Mesenchymal stem cell (in vitro differentiated cells and primary cell): ENCODE measurements around the gene C10orf67.

Experiments
- DNase-seq: peaks from one replicate; pipeline ENCODE4 v3.0.0-alpha.2; 2013
- H2AFZ ChIP-seq: one replicate; pipeline ENCODE4 v1.6.1; 2013; ENCODE audit warnings: low read depth, mild to moderate bottlenecking, control low read depth, inconsistent platforms, low read length, moderate library complexity
- H2AK5ac ChIP-seq: 2 replicates; pipeline ENCODE4 v1.6.1; 2013; ENCODE audit warnings: low read length, moderate library complexity, mild to moderate bottlenecking, inconsistent platforms; ENCODE audit not compliant: severe bottlenecking
- H2BK120ac ChIP-seq: one replicate; pipeline ENCODE4 v1.6.1; 2013; ENCODE audit warnings: low read depth, mild to moderate bottlenecking, inconsistent platforms, low read length, moderate library complexity
- H2BK12ac ChIP-seq, 2 experiments: one replicate each; pipeline ENCODE4 v1.6.1; 2013; ENCODE audit warnings: inconsistent platforms in 2 of 2, low read length in 2 of 2, mild to moderate bottlenecking in 2 of 2, moderate library complexity in 2 of 2, control low read depth in 1 of 2
- H2BK15ac ChIP-seq: one replicate; pipeline ENCODE4 v1.6.1; 2013; ENCODE audit warnings: mild to moderate bottlenecking, low read depth, inconsistent platforms; ENCODE audit not compliant: poor library complexity, severe bottlenecking
- H2BK5ac ChIP-seq: 2 replicates; pipeline ENCODE4 v1.6.1; 2013; ENCODE audit warnings: low read depth, mild to moderate bottlenecking, low read length, control low read depth, inconsistent platforms; ENCODE audit not compliant: poor library complexity, severe bottlenecking
- H3K14ac ChIP-seq, 2 experiments: one replicate each; pipeline ENCODE4 v1.6.1; 2013; ENCODE audit warnings: inconsistent platforms in 2 of 2, low read length in 2 of 2, control low read depth in 1 of 2, mild to moderate bottlenecking in 1 of 2, moderate library complexity in 1 of 2
- H3K18ac ChIP-seq, 2 experiments: one replicate each; pipeline ENCODE4 v1.6.1; 2013; ENCODE audit warnings: inconsistent platforms in 2 of 2, low read length in 2 of 2, control low read depth in 1 of 2, low read depth in 1 of 2, mild to moderate bottlenecking in 1 of 2
- H3K23ac ChIP-seq, 2 experiments: one replicate each; pipeline ENCODE4 v1.6.1; 2013; ENCODE audit warnings: inconsistent platforms in 2 of 2, low read length in 2 of 2, mild to moderate bottlenecking in 2 of 2, moderate library complexity in 2 of 2, control low read depth in 1 of 2
- H3K27ac ChIP-seq: 2 replicates; pipeline ENCODE4 v1.5.1; 2013; ENCODE audit warnings: mild to moderate bottlenecking, moderate library complexity, low read length, control low read depth, inconsistent platforms; ENCODE audit not compliant: poor library complexity, severe bottlenecking
- H3K27me3 ChIP-seq, 2 experiments: 2 replicates each; pipeline versions ENCODE4 v1.6.1 to v1.7.0; 2013; ENCODE audit warnings: low read length in 2 of 2, mild to moderate bottlenecking in 2 of 2, moderate library complexity in 2 of 2, control low read depth in 1 of 2, inconsistent platforms in 1 of 2; ENCODE audit not compliant: control insufficient read depth in 1 of 2, insufficient read depth in 1 of 2
- H3K36me3 ChIP-seq, 2 experiments: 2 replicates each; pipeline versions ENCODE4 v1.6.1 to v1.7.0; 2013; ENCODE audit warnings: low read length in 2 of 2, control low read depth in 1 of 2, inconsistent platforms in 1 of 2, low read depth in 1 of 2, mild to moderate bottlenecking in 1 of 2; ENCODE audit not compliant: insufficient read depth in 2 of 2, control insufficient read depth in 1 of 2
- H3K4ac ChIP-seq, 2 experiments: one replicate each; pipeline ENCODE4 v1.6.1; 2013; ENCODE audit warnings: inconsistent platforms in 2 of 2, low read length in 2 of 2, mild to moderate bottlenecking in 2 of 2, moderate library complexity in 2 of 2, control low read depth in 1 of 2, low read depth in 1 of 2
- H3K4me1 ChIP-seq: 2 replicates; pipeline ENCODE4 v1.6.1; 2013; ENCODE audit warnings: low read depth, low read length, control low read depth; ENCODE audit not compliant: control insufficient read depth, insufficient read depth
- H3K4me2 ChIP-seq: 2 replicates; pipeline ENCODE4 v1.6.1; 2013; ENCODE audit warnings: low read length, mild to moderate bottlenecking, inconsistent platforms; ENCODE audit not compliant: poor library complexity, severe bottlenecking
- H3K4me3 ChIP-seq, 2 experiments: 2 replicates each; pipeline versions ENCODE4 v1.5.1 to v1.7.0; 2013; ENCODE audit warnings: low read length in 2 of 2, mild to moderate bottlenecking in 2 of 2, control low read depth in 1 of 2, low read depth in 1 of 2; ENCODE audit not compliant: insufficient read depth in 1 of 2
- H3K79me1 ChIP-seq: replicated peaks from 2 replicates; pipeline ENCODE4 v1.6.1; 2013; ENCODE audit warnings: mild to moderate bottlenecking, control low read depth, low read length, inconsistent platforms; ENCODE audit not compliant: poor library complexity, severe bottlenecking
- H3K9ac ChIP-seq: 2 replicates; pipeline ENCODE4 v1.7.0; 2013; ENCODE audit warnings: mild to moderate bottlenecking, low read length, moderate library complexity
- H3K9me3 ChIP-seq: 2 replicates; pipeline ENCODE4 v1.7.0; 2013; ENCODE audit warnings: mild to moderate bottlenecking, low read length; ENCODE audit not compliant: control insufficient read depth
- H4K8ac ChIP-seq: one replicate; pipeline ENCODE4 v1.6.1; 2013; ENCODE audit warnings: inconsistent platforms, mild to moderate bottlenecking, low read length, moderate library complexity
- H4K91ac ChIP-seq: one replicate; pipeline ENCODE4 v1.6.1; 2013; ENCODE audit warnings: mild to moderate bottlenecking, low read length, inconsistent platforms
- WGBS: methylation state at CpG from one replicate; pipeline ENCODE4 v1.1.7; 2013; ENCODE audit warnings: mixed read lengths; 5-methylcytosine and 5-hydroxymethylcytosine counted together

C10orf67 gene

DNA sequence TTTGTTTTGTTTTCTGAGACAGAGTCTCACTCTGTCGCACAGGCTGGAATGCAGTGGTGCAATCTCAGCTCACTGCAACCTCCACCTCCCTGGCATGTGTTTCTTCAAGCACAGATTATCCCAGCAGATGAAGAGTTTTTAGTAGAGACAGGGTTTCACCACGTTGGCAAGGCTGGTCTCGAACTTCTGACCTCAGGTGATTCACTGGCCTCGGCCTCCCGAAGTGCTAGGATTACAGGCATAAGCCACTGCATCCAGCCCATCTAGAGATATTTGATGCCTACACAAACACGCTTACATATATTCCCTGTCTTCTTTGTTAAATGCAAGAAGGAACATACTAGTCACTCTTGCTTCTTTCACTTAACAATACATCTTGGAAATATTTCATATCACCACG is 158.4 kb downstream of the C10orf67 start:
- Histone ChIP-seq H2AK5ac (no peak overlapping the region), H3K4ac (no peak overlapping the region), H2BK12ac (no peak overlapping the region), H3K18ac (no peak overlapping the region), H3K4me1 (peaks cover 7% of the 10 kb centered on the region), H3K27ac (no peak overlapping the region), H2BK15ac (no peak overlapping the region), H3K36me3 (no peaks in the 10 kb centered on the region), H3K9me3 (no peaks in the 10 kb centered on the region), H3K79me1 (no peaks in the 10 kb centered on the region), H4K91ac (no peak overlapping the region), H3K23ac (no peak overlapping the region), H4K8ac (no peak overlapping the region), H3K4me2 (no peak overlapping the region), H2BK5ac (no peak overlapping the region), H3K9ac (no peak overlapping the region), H2AFZ (no peak overlapping the region), H3K27me3 (peaks cover 48 to 59% of the 10 kb centered on the region in 2 experiments), H2BK120ac (no peak overlapping the region), H3K14ac (no peak overlapping the region), H3K4me3 (no peak overlapping the region)
- DNase-seq = no peak
- WGBS = 50% methylated on average over 7 of the region's 7 CpGs

DNA sequence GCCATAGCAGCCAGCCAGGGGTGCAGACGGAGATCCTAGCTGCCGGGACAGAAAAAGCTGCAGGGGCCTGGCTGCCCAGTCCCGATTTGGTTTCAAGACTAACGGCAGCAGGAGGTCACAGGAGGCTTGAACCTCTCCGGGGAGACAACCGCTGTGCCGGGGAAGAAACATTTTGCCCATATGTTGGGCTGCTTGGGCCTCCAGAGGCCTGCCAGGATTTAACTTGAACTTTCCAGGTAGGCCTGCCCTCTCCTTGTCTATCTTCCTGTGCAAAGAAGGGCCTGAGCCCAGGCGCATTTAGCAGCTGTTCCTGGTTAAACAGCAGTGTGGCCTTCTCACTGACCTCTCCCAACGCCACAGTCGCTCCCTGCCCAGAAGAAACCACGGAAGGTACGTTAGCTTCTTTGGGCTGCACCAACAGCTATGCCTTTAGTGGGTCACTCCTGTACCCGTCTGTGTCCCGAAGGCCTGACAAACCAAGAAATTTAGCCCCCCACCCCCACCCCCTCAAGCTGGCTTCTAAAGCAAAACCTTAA is 169.6 kb downstream of the C10orf67 start:
- H3K4me3 ChIP-seq = no peak overlapping the region
- H2BK15ac ChIP-seq = no peak overlapping the region
- no peak overlapping the region for H3K23ac ChIP-seq
- H2BK120ac ChIP-seq = no peak overlapping the region
- H3K27me3 ChIP-seq = peaks cover 69 to 75% of the 10 kb centered on the region in 2 experiments
- no peaks in the 10 kb centered on the region for H3K79me1 ChIP-seq
- H3K14ac ChIP-seq = no peak overlapping the region
- no peak overlapping the region for H3K27ac ChIP-seq
- no peak overlapping the region for H2AK5ac ChIP-seq
- no peak overlapping the region for H2AFZ ChIP-seq
- H3K4ac ChIP-seq = no peak overlapping the region
- H3K9ac ChIP-seq = no peak overlapping the region
- H3K18ac ChIP-seq = no peak overlapping the region
- H2BK5ac ChIP-seq = no peak overlapping the region
- DNase-seq = no peak
- no peak overlapping the region for H4K91ac ChIP-seq
- 21% methylated on average over 14 of the region's 14 CpGs for WGBS
- peaks cover 10% of the 10 kb centered on the region for H3K4me1 ChIP-seq
- no peak overlapping the region for H4K8ac ChIP-seq
- no peaks in the 10 kb centered on the region for H3K36me3 ChIP-seq
- H2BK12ac ChIP-seq = no peak overlapping the region
- H3K9me3 ChIP-seq = no peaks in the 10 kb centered on the region
- H3K4me2 ChIP-seq = no peak overlapping the region

DNA sequence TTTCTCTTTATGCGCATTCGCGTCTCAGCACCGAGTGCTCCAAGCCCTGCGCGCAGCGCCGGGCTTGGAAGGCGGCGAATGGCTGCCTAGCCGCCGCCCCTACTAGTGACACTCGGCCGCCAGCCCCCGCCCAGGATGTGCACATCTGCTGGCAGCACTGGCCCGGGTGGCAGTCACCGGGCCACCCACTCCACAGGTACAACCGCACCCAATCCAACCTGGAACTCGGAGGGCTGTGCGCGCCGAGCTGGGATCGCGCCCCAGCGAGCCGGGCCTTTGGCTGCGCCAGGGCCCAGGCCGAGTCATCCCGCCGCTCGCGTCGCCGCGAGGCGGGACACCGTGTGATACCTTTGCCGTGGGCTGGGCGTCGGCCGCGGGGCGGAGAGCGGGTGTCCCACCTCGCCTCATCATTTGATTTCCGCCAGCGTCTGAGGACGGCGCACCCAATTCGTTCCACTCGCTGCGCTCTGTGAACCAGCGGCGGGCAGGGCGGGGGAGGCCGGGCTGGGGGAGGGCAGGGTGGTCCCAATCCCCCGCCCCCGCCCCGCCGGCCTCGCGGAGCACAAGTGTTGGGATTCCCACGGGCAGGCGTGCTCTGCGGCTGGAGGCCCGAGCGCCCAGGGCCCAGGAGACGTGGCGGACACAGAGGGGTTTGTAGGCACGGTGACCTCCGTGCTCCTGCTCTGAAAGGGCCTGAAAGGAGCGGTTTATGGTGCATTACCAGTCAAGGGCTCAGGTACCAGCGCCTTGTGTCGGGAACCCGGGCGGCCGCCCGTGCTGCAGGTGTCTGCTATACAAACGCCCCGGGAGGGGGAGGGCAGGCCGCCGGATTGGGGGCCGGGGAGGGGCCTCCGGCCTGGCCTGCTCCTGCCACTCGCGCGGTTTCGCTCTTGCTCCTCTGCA is 170.3 kb downstream of the C10orf67 start:
- Histone ChIP-seq H3K4me1 (peaks cover 10% of the 10 kb centered on the region), H3K9me3 (no peaks in the 10 kb centered on the region), H4K91ac (no peak overlapping the region), H3K14ac (no peak overlapping the region), H3K27ac (no peak overlapping the region), H3K79me1 (no peaks in the 10 kb centered on the region), H2AK5ac (no peak overlapping the region), H2AFZ (no peak overlapping the region), H2BK12ac (no peak overlapping the region), H3K4me3 (no peak overlapping the region), H4K8ac (no peak overlapping the region), H3K4me2 (no peak overlapping the region), H3K18ac (no peak overlapping the region), H3K23ac (no peak overlapping the region), H3K27me3 (peaks cover 69 to 80% of the 10 kb centered on the region in 2 experiments), H3K36me3 (no peaks in the 10 kb centered on the region), H2BK5ac (no peak overlapping the region), H2BK120ac (no peak overlapping the region), H3K9ac (no peak overlapping the region), H3K4ac (no peak overlapping the region), H2BK15ac (no peak overlapping the region)
- 5% methylated on average over 88 of the region's 88 CpGs for WGBS
- no peak for DNase-seq

DNA sequence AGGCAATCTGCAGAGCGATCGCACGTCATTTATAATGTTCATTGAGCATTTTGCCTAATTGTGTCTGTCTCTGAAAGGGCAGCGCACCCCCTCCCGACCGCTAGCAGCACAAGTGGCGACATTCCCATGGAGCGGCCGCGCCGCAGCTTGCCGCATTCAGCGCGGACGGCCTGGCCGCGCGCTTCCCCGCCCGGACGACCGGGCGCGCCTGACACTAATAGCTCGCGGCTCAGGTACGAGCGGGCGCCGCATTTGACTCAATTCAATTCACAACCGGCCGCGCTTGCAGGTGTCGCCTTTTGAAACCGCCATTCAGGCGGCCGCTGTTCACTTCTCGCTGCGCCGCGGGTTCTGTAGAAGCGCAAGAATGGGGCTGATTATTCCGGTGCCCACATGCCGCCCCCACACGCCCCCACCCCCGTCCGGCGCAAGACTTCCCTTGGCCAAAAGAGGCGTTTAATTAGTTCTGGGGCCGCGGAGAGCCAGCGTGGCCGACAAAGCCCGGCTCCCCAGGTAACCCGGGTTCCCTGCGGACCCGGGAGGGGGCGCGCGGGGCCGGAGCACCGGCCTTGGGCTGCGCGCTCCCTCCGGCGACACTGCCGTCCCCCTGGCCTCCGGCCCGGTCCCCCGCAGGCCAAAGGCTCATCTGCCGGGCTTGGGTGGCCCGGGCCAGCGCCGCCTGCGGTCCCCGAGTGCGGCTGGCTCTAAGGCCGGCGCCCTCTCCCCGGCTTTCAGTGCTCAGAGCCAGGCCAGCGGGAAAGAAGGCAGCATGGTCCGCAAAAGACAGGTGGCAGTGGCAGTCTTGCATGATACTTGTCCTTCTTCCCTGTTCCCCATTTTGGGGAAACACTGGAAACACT is 171.2 kb downstream of the C10orf67 start:
- peaks cover 10% of the 10 kb centered on the region for H3K4me1 ChIP-seq
- no peaks in the 10 kb centered on the region for H3K9me3 ChIP-seq
- H3K4me3 ChIP-seq = no peak overlapping the region
- H3K18ac ChIP-seq = no peak overlapping the region
- no peak overlapping the region for H3K4ac ChIP-seq
- H4K8ac ChIP-seq = no peak overlapping the region
- no peak overlapping the region for H3K9ac ChIP-seq
- no peak overlapping the region for H4K91ac ChIP-seq
- peak overlapping the region; percentile 14 for H3K4me2 ChIP-seq
- H3K27ac ChIP-seq = no peak overlapping the region
- WGBS = under 1% methylated on average over 74 of the region's 82 CpGs
- no peak overlapping the region for H2BK5ac ChIP-seq
- H3K27me3 ChIP-seq = peaks cover 69 to 79% of the 10 kb centered on the region in 2 experiments
- H2BK15ac ChIP-seq = no peak overlapping the region
- no peak overlapping the region for H2AFZ ChIP-seq
- H2AK5ac ChIP-seq = no peak overlapping the region
- H2BK120ac ChIP-seq = no peak overlapping the region
- no peak overlapping the region for H3K23ac ChIP-seq
- H2BK12ac ChIP-seq = no peak overlapping the region
- no peaks in the 10 kb centered on the region for H3K79me1 ChIP-seq
- no peak overlapping the region for H3K14ac ChIP-seq
- no peak for DNase-seq
- no peaks in the 10 kb centered on the region for H3K36me3 ChIP-seq
